GM21390 (cell line): ENCODE data around the gene DLX4.

Source experiments
- ATAC-seq: cut with Tn5 transposase; IDR thresholded peaks from one replicate; pipeline ENCODE4 v1.9.1; 2021; ENCODE audit not compliant: unreplicated experiment

DLX4 gene, protein sequence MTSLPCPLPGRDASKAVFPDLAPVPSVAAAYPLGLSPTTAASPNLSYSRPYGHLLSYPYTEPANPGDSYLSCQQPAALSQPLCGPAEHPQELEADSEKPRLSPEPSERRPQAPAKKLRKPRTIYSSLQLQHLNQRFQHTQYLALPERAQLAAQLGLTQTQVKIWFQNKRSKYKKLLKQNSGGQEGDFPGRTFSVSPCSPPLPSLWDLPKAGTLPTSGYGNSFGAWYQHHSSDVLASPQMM

DNA sequence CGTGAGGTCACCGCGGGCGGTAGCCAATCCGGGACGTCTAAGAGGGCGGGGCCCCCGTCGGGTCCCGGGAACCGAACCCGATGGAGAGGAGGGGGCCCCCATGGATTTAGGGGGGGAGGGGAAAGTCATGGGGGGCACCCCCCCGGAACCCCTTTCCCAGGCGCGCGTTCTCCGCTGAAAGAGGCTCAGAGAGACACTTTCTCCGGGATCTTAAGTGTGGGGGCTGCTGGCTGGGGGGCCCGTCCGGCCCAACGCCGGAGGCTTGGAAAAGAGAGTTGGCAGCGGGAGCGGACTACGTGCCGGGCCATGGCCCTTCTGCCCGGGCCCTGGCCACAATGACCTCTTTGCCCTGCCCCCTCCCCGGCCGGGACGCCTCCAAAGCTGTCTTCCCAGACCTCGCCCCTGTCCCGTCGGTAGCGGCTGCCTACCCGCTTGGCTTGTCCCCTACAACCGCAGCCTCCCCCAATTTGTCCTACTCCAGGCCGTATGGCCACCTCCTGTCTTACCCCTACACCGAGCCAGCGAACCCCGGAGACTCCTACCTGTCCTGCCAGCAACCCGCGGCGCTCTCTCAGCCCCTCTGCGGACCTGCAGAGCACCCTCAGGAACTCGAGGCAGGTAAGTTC is at the start of gene DLX4:
DLX4 (plus strand) TSS at position 57 of the 626 bp plus-strand sequence; CDS start at position 336, 279 bp downstream.
- no peak for ATAC-seq

- no peak for ATAC-seq
These were observed 48.8 kb upstream of the DLX4 start for GRCh38 chr17:49920030-49920769.

- ATAC-seq: no peak
These were observed 46.9 kb upstream of the DLX4 start for GRCh38 chr17:49922095-49922494.

GRCh38 chr17:49924116-49924515 is 44.9 kb upstream of the DLX4 start:
- ATAC-seq: no peak

DNA sequence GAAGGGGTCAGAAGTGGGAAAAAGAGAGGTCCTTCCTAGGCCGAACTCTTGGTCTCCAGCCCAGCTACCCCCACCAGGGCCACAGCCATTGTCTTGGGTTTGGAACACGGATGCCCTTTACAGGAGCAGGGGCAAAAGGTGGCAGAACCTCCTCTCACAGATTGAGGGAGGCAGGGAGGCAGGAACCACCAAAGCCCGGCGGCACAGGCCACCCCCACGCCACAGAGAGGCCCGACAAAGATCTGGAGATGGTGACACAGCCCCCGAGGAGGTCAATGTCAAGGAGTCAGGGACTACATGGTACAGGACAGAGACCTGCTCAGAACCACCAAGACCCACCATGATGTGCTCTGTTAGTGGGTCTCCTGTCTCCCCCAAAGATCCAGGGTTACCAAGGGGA is 44.4 kb upstream of the DLX4 start:
- ATAC-seq: no peak

- no peak for ATAC-seq
These were observed 43.1 kb upstream of the DLX4 start for GRCh38 chr17:49925921-49926320.

DNA sequence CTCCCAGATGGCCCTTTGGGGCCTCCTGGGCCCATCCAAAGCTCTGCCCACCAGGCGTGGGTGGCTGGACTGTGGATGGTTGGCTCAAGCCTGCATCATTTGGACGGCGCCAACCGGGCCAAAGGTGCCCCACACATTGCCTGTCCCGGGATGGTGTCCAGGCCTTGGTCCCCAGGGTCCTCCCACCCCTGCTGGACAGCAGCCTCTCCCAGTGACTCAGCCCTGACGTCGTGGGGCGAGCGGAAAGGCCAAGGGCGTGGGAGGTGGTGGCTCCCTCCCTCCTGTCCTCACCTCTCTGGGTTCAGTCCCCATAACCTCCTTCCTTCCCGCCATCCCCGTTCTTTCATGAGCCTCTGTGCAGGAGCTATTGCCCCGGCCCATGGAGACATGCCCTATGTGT is 42.1 kb upstream of the DLX4 start:
- no peak for ATAC-seq

DNA sequence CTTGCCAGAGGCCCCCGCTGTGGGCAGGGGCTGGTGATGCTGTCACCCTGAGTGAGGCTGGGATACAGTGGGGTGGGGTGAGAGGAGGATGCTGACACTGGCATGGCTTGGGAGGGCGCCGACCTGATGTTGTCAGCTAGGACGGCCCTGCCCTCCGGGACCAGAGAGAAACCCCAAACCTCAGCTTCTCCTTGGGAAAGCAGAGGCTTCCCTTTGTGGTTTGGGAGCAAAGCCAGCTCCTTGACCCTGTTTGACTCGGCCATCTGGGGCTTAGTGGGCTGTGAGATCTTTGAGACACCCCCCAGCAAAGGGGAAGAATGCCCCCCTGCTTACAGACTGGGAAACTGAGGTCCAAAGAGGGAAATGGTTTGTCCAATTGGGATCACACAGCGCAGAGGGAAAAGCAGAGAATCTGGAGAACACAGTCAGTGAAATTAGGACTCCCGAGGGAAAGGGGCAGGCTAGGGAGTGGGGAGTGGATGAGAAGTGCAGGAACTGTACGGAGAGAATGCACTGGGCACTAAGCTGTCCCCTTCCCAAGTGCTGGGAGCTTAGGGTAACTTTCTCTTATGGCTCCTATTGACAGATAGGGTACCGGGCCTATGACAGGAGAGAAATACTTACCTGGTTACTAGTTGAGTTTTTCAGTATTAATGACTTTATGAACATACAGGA is 40.7 kb upstream of the DLX4 start:
- no peak for ATAC-seq

DNA sequence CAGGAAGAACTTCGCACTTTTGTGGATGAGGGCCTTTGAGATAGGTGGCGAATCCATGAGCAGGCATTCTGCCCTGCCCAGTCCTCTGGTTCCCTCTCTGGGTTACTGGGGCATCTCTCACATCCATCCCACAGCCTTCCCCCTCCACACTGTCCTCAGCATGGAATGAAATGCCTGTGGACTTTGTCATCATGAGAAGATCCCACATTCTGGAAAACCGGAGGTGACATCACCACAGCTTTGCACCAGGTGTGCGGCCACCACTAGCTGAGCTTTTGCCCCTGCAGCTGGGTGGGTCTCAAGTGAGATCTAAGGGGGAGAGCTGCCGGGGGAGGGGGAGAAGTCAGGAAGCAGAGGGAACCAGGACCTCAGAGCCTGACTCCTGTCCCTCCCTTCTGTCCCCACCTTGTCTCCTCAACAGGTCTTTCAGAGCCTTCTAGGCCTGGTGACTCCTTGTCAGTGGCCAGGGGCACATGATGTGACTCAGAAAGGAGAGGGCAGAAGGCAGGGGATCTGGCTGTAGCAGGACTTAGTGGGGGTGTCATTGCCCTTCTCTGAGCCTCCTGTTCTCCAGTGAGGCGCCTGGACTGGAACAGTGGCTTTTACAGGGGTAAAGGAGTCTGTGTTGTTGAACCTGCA is 40.0 kb upstream of the DLX4 start:
- no peak for ATAC-seq

DNA sequence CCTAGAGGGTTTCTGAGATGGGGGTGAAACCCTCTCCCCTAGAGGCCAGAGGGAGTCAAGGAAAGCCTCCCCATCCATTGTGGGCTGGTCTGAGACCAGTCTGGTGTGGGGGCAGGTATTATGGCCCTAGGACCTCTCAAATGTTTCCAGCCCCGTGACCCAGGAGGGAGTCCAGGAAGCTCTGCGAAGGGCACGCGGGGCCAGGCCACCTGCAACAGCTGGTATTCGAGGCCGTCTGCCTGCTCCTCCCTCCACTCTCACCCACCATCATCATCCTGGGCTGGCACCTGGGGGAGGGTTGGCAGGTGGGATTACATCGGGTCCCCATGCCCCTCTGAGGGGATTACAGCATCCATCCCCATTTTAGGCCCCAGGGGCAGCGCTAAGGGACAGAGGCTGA is 38.1 kb upstream of the DLX4 start:
- ATAC-seq: no peak

- ATAC-seq: no peak
These were observed 37.4 kb upstream of the DLX4 start for GRCh38 chr17:49931416-49932137.

DNA sequence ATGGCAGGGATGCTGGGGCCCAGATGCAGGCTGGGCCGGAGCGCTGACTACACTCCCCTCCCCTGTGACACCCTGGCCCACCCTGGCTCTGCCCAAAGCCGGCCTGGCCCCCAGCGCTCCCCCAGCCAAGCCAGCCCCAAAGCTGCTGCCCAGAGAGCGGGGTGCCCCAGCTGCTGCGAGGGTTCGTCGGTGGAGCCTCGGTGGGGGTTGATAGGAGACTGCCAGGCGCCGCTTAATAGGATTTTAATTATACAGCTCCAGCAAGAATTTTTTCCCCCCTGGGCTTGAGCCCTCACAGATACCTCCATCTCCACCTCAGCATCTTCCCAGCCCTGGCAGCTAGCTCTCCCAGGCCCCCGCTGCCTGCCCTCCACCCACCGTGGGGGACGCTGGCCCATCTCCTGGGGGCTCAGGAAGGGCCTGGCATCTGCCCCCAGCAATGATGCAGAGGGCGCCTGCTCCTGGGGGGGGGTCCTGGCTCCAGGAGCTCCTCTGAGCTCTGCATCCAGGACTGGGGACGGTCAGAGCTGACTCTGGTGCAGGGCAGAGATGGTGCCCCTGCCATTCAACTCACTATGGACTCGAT is 36.8 kb upstream of the DLX4 start:
- ATAC-seq: no peak

DNA sequence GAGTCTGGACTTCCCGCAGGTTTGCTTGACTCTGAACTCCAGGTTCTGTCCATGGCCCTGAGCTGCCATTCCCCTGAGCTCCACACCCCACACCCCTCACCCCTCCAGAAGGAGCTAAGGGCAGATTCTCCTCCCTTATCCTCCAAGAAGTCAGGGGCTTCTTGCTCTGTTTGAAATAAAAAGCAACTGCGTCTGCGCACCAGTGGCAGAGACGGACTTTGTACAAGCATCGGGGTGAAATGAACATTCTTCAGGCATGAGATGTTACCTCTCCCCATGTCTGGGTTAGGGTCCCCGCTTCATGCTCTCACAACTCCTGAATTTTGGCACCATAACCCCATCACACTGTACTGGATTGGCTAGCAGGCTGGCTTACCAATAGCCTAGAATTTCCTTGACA is 36.1 kb upstream of the DLX4 start:
- no peak for ATAC-seq

DNA sequence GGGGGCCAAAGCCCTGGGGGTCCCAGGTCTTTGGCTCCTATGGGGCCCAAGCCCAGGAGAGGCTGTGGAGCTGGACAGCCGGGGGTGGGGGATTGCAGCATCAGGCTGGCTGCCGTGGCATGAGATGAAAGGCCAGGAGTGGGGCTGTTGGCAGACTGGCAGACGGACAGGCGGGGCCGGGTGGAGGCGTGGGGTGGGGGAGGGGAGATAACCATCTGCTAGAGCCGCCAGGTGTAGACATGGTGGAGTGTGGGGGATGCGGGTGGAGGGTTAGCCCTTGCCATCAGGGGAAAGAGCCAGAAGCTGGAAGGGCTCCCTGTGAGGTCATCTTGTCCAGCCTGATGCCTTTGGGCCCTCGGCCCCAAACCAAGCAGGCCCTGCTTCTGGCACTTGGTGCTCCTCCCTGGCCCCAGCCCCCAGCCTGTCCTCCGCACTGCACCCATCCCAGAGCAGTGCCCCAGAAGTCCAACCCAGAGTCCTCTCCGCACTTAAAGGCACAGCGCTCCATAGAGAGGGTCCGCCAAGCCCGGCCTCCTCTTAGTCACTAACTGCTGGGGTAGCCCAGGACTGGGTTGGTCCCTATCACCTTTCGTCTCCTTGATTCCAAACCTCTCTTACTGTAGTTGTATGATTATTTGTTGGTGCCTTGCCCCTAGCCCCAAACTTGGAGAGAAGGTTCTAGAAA is 33.3 kb upstream of the DLX4 start:
- no peak for ATAC-seq

GRCh38 chr17:49936386-49936785 is 32.6 kb upstream of the DLX4 start:
- no peak for ATAC-seq

GRCh38 chr17:49939318-49939717 is 29.7 kb upstream of the DLX4 start:
- no peak for ATAC-seq

- ATAC-seq: no peak
These were observed 27.6 kb upstream of the DLX4 start for GRCh38 chr17:49941427-49941826.

GRCh38 chr17:49942947-49943346 is 26.0 kb upstream of the DLX4 start:
- no peak for ATAC-seq

- ATAC-seq: no peak
These were observed 24.6 kb upstream of the DLX4 start for GRCh38 chr17:49944273-49944870.
